Endothelial cell of umbilical vein (primary cell): ENCODE measurements around the gene UBA6. TPM values are rescaled to one million over a fixed set of nuclear protein-coding genes. Genes with fewer than 3 reads are reported as not detected.

Source experiments
- BruUV-seq: library from RNA; stranded (reverse); fragments of 400-500 nt; replicated peaks from 2 replicates; lab custom pipeline; 2021; lab: Mats Ljungman, UMichigan
- CTCF ChIA-PET: fragments of 300-600, 350-600 bp; sonication (Branson Sonifier 250); formaldehyde crosslinking; loops from one replicate; lab custom pipeline; 2021; ENCODE audit warnings: antibody characterized with exemption, inconsistent platforms; lab: Charles Lee
- POLR2A ChIA-PET: fragments of 300-600, 350-600 bp; sonication (Branson Sonifier 250); formaldehyde crosslinking; loops from one replicate; lab custom pipeline; 2021; ENCODE audit warnings: antibody characterized with exemption, inconsistent platforms; lab: Charles Lee
- DNase-seq: peaks from one replicate; pipeline ENCODE4 v3.0.0-alpha.2; 2011; ENCODE audit warnings: low read depth, low spot score
- FAIRE-seq: peaks from 2 replicates; lab custom pipeline; 2011; peaks lifted over from hg19 to GRCh38; lab: Jason Lieb, UNC
- H2AFZ ChIP-seq: 2 replicates; pipeline ENCODE4 v1.6.0; 2012; ENCODE audit warnings: low read depth, low read length, control low read depth, inconsistent platforms
- H3K27ac ChIP-seq: 2 replicates; pipeline ENCODE4 v1.5.1; 2011; ENCODE audit warnings: low read depth, mild to moderate bottlenecking, control low read depth, low read length, moderate library complexity; ENCODE audit not compliant: insufficient read depth
- H3K27me3 ChIP-seq, 2 experiments: 2 replicates each; pipeline versions ENCODE4 v1.6.0 to v1.6.1; 2011; ENCODE audit warnings: low read length in 2 of 2, mixed read lengths in 1 of 2; ENCODE audit not compliant: control insufficient read depth in 2 of 2, insufficient read depth in 2 of 2
- H3K36me3 ChIP-seq, 2 experiments: 2 replicates in 1 of 2; 3 replicates in 1 of 2; pipeline ENCODE4 v1.5.1; 2011; ENCODE audit warnings: low read length in 2 of 2, mild to moderate bottlenecking in 1 of 2, moderate library complexity in 1 of 2; ENCODE audit not compliant: control insufficient read depth in 2 of 2, insufficient read depth in 2 of 2; ENCODE audit errors: extremely low read depth in 1 of 2
- H3K4me1 ChIP-seq: 3 replicates; pipeline ENCODE4 v1.5.1; 2011; ENCODE audit warnings: mild to moderate bottlenecking, low read length; ENCODE audit not compliant: control insufficient read depth, insufficient read depth; ENCODE audit errors: extremely low read depth
- H3K4me2 ChIP-seq: 2 replicates; pipeline ENCODE4 v1.6.1; 2011; ENCODE audit warnings: low read length, control low read depth, mixed read lengths; ENCODE audit not compliant: insufficient read depth
- H3K4me3 ChIP-seq, 3 experiments: fragments of 200-600 bp in 1 of 3; sonication (generic), shearing (Covaris generic) in 1 of 3; replicated peaks in 1 of 3; 2 replicates each; pipeline ENCODE4 v1.5.1; 2011 to 2016; ENCODE audit warnings: control low read depth in 3 of 3, low read length in 3 of 3, mild to moderate bottlenecking in 2 of 3, inconsistent platforms in 1 of 3, low read depth in 1 of 3, moderate library complexity in 1 of 3; ENCODE audit not compliant: insufficient read depth in 1 of 3
- H3K79me2 ChIP-seq: 2 replicates; pipeline ENCODE4 v1.6.0; 2012; ENCODE audit warnings: low read length, inconsistent platforms; ENCODE audit not compliant: control insufficient read depth, insufficient read depth
- H3K9ac ChIP-seq: replicated peaks from 2 replicates; pipeline ENCODE3; 2011; ENCODE audit warnings: low read length, control low read depth; ENCODE audit not compliant: insufficient read depth; ENCODE audit errors: extremely low read depth
- H3K9me1 ChIP-seq: replicated peaks from 3 replicates; pipeline ENCODE4 v1.6.0; 2011; ENCODE audit warnings: mild to moderate bottlenecking, low read length; ENCODE audit not compliant: control insufficient read depth, insufficient read depth; ENCODE audit errors: extremely low read depth
- H3K9me3 ChIP-seq: replicated peaks from 2 replicates; pipeline ENCODE4 v1.5.1; 2012; ENCODE audit warnings: low read length, inconsistent platforms; ENCODE audit not compliant: control insufficient read depth, insufficient read depth
- H4K20me1 ChIP-seq: replicated peaks from 2 replicates; pipeline ENCODE3; 2011; ENCODE audit warnings: mild to moderate bottlenecking, low read length; ENCODE audit not compliant: control insufficient read depth, insufficient read depth; ENCODE audit errors: extremely low read depth
- CTCF ChIP-seq, 2 donors: IDR thresholded peaks; 1 replicate in 1 of 2; 2 replicates in 1 of 2; pipeline ENCODE4 v1.5.1; 2011; ENCODE audit warnings: low read length in 2 of 2, mild to moderate bottlenecking in 2 of 2, moderate library complexity in 2 of 2, control low read depth in 1 of 2, inconsistent platforms in 1 of 2, low read depth in 1 of 2; ENCODE audit not compliant: insufficient read depth in 1 of 2; ENCODE audit errors: extremely low read depth in 1 of 2
- EZH2 ChIP-seq: IDR thresholded peaks from 2 replicates; pipeline ENCODE4 v1.6.1; 2012; ENCODE audit warnings: borderline replicate concordance, low read depth, mild to moderate bottlenecking, moderate library complexity, low read length, inconsistent platforms; ENCODE audit not compliant: severe bottlenecking
- FOS ChIP-seq: IDR thresholded peaks from 2 replicates; pipeline ENCODE4 v1.6.1; 2011; ENCODE audit warnings: mild to moderate bottlenecking, low read length, moderate library complexity, borderline replicate concordance; ENCODE audit not compliant: insufficient read depth
- GATA2 ChIP-seq: IDR thresholded peaks from 2 replicates; pipeline ENCODE4 v1.7.0; 2011; ENCODE audit warnings: low read depth, mild to moderate bottlenecking, moderate library complexity, mixed read lengths, low read length; ENCODE audit not compliant: insufficient read length, insufficient read depth
- JUN ChIP-seq: IDR thresholded peaks from 2 replicates; pipeline ENCODE4 v1.6.1; 2011; ENCODE audit warnings: borderline replicate concordance, low read depth; ENCODE audit not compliant: insufficient read length, insufficient read depth
- MAX ChIP-seq: IDR thresholded peaks from 2 replicates; pipeline ENCODE4 v1.6.1; 2011; ENCODE audit not compliant: insufficient read depth, insufficient read length
- MYC ChIP-seq: IDR thresholded peaks from one replicate; pipeline ENCODE4 v1.6.1; 2011; ENCODE audit warnings: mild to moderate bottlenecking, low read depth, low read length
- POLR2A ChIP-seq: IDR thresholded peaks from 2 replicates; pipeline ENCODE4 v1.6.1; 2012; ENCODE audit warnings: low read depth, mild to moderate bottlenecking, control low read depth, low read length
- POLR2AphosphoS5 ChIP-seq: IDR thresholded peaks from 2 replicates; pipeline ENCODE4 v1.6.1; 2012; ENCODE audit warnings: low read depth, mild to moderate bottlenecking, control low read depth, low read length, moderate library complexity; ENCODE audit not compliant: insufficient read depth
- dilution Hi-C: fragments of 300-500 bp; cut with MboI; formaldehyde crosslinking; loops from one replicate; pipeline ENCODE4 v1.15.0; 2019; ENCODE audit warnings: low sequenced_read_pairs; ENCODE audit not compliant: extremely low pct_ligation_motif_present
- intact Hi-C: fragments of 100-400 bp; cut with micrococcal nuclease; formaldehyde crosslinking; loops from one replicate; pipeline ENCODE4 v1.10.0; 2022
- polyA plus RNA-seq, 4 experiments: library from polyadenylated mRNA; depleted of rRNA in 3 of 4; stranded (reverse) in 3 of 4; unstranded in 1 of 4; fragments of >200 nt; gene quantifications; 2 replicates each; pipeline versions ENCODE4 v1.2.1 to v1.2.3, GENCODE V29; 2011 to 2012; ENCODE audit warnings: missing spikeins in 1 of 4
- total RNA-seq: library from RNA; stranded (reverse); gene quantifications from 2 replicates; pipeline ENCODE4 v1.2.3, GENCODE V29; 2021

Gene UBA6
- total and polyA plus RNA-seq, 2 donors (not counting 3 experiments of a cell fraction or from before 2014, with no cell fraction given) = 30.9 to 96.4 TPM

GRCh38 chr4:67581208-67581857 is 119.6 kb downstream of the UBA6 start:
- ChIA-PET POLR2A (no interaction called here), CTCF (no interaction called here)
- dilution Hi-C loops = no loop called here
- DNase-seq = no peak
- Histone ChIP-seq H3K36me3 (no peaks in the 10 kb centered on the region), H3K9me3 (no peaks in the 10 kb centered on the region), H3K27ac (no peak overlapping the region), H3K4me2 (no peak overlapping the region), H3K79me2 (no peaks in the 10 kb centered on the region), H4K20me1 (no peaks in the 10 kb centered on the region), H2AFZ (no peak overlapping the region), H3K27me3 (no peaks in the 10 kb centered on the region), H3K4me3 (no peak overlapping the region), H3K4me1 (no peaks in the 10 kb centered on the region), H3K9me1 (no peaks in the 10 kb centered on the region), H3K9ac (no peak overlapping the region)
- intact Hi-C loops = no loop called here
- TF ChIP-seq FOS (no peak), JUN (no peak), MAX (no peak), MYC (no peak), CTCF (IDR thresholded peaks at IDR 0.05; ENCODE audit: extremely low read depth in 1 of 2, insufficient read depth in 1 of 2, low read depth in 1 of 2, low read length in 2 of 2) (no peak), POLR2AphosphoS5 (no peak), GATA2 (no peak), EZH2 (no peak), POLR2A (no peak)
- no TSS peak for BruUV-seq
- no peak for FAIRE-seq
